GM18951 (cell line): ENCODE measurements around the gene PXDN.
"Not testable (repeated sequence)": the region's sequence is repeated elsewhere in the genome, so short reads cannot be mapped to it uniquely, and the experiment has no call there.

ENCODE experiments used
- POLR2A ChIP-seq: IDR thresholded peaks from 4 replicates; pipeline ENCODE4 v1.6.1; 2011; ENCODE audit warnings: mild to moderate bottlenecking; ENCODE audit not compliant: insufficient read length, insufficient read depth; ENCODE audit errors: extremely low read depth
- in situ Hi-C: fragments of 300-500 bp; cut with MboI; formaldehyde crosslinking; loops from one replicate; pipeline ENCODE4 v1.12.0; 2022; ENCODE audit warnings: low sequenced_read_pairs, mixed read lengths, inconsistent platforms; ENCODE audit not compliant: unreplicated experiment

PXDN gene

GRCh38 chr2:1625281-1626001, 118.9 kb downstream of the PXDN start:
- in situ Hi-C loops: no loop called here
- no peak for TF ChIP-seq POLR2A

- in situ Hi-C loops: no loop called here
- TF ChIP-seq POLR2A: no peak
Observed at GRCh38 chr2:1623906-1624445, 120.3 kb downstream of the PXDN start.

- no peak for TF ChIP-seq POLR2A
- in situ Hi-C loops: no loop called here
Observed at GRCh38 chr2:1622521-1623200, 121.7 kb downstream of the PXDN start.

GRCh38 chr2:1621976-1622375, 122.3 kb downstream of the PXDN start:
- in situ Hi-C loops: not testable (repeated sequence)

GRCh38 chr2:1621501-1621900, 122.8 kb downstream of the PXDN start:
- TF ChIP-seq POLR2A: no peak
- in situ Hi-C loops: no loop called here

GRCh38 chr2:1621041-1621440, 123.3 kb downstream of the PXDN start:
- in situ Hi-C loops: no loop called here
- TF ChIP-seq POLR2A: no peak

- TF ChIP-seq POLR2A: no peak
- in situ Hi-C loops: no loop called here
Observed at GRCh38 chr2:1620081-1620480, 124.2 kb downstream of the PXDN start.

GRCh38 chr2:1619556-1619955, 124.8 kb downstream of the PXDN start:
- TF ChIP-seq POLR2A: no peak
- in situ Hi-C loops: no loop called here

- in situ Hi-C loops: no loop called here
- no peak for TF ChIP-seq POLR2A
Observed at GRCh38 chr2:1618974-1619373, 125.3 kb downstream of the PXDN start.

GRCh38 chr2:1618191-1618961, 125.9 kb downstream of the PXDN start:
- in situ Hi-C loops: no loop called here
- no peak for TF ChIP-seq POLR2A

- no peak for TF ChIP-seq POLR2A
- in situ Hi-C loops: no loop called here
Observed at GRCh38 chr2:1617425-1618021, 126.8 kb downstream of the PXDN start.

GRCh38 chr2:1614564-1614963, 129.8 kb downstream of the PXDN start:
- in situ Hi-C loops: no loop called here
- no peak for TF ChIP-seq POLR2A

- TF ChIP-seq POLR2A: no peak
- in situ Hi-C loops: no loop called here
Observed at GRCh38 chr2:1613731-1614354, 130.5 kb downstream of the PXDN start.
